GM19025 (cell line): ENCODE data around the gene COTL1.

Experiments used
- ATAC-seq: cut with Tn5 transposase; IDR thresholded peaks from one replicate; pipeline ENCODE4 v1.9.1; 2021; ENCODE audit warnings: mild to moderate bottlenecking, low read depth, moderate library complexity; ENCODE audit not compliant: unreplicated experiment

COTL1 gene

DNA sequence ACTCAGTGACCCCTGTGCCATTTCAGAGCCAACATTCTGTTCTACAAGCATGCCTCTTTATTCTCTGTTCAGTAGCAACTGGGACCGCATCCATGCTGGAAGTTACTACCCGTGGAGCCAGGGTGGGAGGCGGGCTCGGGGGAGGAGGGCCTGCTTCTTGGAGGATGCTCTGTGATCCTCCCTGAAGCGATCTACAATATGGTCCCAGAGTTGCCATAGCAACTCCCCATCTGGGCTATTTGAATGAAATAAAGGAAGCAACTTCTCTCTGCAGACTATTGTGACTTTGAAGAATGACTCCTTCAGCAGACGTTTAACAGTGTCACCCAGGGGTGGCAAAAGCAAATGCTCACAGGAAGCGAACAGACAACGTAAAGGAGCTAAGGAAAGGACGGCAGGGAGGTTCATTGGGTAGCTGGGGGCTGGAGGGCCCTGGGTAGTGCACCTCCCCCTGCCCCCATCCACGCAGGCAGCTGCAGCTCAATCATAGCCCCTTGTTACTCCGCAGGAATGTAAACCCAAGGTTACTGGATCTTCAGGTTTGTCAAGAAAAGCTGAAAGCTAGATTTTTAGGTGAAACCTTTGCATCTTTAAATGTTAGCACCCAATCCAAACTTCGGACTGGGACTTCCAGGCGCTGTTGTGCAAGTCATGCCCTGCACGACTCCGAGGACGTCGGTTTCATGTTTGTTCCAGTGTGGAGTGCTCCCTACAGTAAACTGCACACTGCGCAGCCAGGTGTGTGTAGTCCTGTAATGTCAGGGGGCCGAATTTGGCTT is 62.3 kb downstream of the COTL1 start:
- ATAC-seq: no peak

DNA sequence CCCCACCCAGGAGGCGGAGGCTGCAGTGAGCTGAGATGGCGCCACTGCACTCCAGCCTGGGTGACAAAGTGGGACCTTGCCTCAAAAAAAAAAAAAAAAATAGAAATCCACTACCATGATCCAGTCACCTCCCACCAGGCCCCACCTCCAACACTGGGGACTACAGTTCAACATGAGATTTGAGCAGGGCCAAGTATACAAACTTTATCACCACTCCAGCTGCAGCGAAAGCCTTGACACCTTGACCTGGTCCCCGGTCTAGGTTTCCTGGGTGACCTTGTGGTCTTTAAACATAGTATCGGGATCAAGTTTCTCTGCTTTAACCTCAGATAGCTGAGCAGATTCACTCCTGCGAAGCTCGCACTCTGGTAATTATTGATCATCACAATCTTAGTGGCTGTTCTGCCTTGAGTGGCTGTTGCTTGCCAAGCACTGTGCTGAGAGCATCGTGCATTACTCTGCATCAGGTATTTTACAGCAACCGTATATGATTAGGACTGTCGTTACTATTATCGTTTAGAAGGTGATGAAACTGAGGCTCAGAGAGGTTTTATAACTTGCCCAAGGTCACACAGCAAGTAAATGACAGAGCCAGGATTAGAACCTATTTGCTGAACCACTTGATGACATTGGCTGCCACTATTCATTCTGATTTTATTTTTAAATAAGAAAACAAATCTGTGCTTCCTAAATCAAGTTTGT is 63.1 kb downstream of the COTL1 start:
- ATAC-seq: no peak

DNA sequence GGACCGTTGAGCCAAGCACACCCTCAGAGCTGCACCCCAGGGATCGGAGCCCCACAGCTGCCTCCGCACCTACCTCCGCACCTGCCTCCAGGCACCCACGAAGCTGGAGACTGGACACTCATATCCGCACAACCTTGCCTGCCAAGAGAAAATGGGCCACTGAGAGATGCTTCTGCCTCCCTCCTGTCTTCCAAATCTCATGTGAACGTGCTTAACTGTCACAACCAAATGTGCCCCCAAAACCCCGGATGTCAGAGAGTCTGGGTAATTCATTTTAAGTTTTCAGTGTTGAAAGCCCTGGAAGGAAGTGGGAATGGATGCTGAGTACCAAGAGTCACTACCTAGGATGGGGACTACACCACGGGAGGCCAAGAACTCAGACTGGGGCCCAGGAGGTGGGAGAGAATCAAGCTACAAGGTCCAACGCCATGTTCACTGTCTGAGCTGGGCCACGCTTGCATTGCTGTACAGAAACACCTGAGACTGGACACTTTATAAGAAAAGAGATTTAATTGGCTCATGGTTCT is 63.9 kb downstream of the COTL1 start:
- no peak for ATAC-seq

DNA sequence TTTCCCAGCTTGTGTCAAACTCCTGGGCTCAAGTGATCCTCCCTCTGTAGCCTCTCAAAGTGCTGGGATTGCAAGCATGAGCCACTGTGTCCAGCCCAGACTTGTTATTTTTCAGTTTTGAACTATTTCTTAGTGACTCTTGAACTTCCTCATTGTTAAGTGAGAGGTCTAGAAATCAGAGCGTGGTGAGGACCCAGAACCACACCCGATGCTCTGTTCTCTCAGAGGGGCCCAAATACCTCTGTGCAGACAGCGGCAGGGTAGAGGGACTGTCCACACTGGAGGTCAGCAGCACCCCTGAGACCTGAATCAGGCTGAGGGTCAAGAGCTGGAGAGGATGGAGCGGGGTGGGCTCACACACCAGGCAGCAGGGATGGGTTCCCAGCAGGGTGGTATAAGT is 65.7 kb downstream of the COTL1 start:
- no peak for ATAC-seq

DNA sequence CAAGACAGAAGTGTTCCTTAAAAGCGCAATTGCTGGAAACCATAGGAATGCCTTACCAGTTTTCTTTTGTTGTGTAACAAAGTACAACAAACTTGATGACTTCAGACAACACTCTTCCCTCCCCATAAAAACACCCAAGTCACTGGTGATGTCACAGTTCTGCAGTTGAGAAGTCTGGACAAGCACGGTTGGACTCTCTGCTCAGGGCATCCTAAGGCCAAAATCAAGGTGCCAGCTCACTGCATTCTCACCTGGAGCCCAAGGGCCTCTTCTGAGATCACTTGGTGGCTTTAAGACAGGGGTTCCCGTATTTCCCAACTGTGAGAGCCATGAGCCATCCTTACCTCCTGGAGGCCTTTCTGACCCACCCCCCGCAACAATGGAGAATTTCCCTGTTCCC is 67.8 kb downstream of the COTL1 start:
- no peak for ATAC-seq

DNA sequence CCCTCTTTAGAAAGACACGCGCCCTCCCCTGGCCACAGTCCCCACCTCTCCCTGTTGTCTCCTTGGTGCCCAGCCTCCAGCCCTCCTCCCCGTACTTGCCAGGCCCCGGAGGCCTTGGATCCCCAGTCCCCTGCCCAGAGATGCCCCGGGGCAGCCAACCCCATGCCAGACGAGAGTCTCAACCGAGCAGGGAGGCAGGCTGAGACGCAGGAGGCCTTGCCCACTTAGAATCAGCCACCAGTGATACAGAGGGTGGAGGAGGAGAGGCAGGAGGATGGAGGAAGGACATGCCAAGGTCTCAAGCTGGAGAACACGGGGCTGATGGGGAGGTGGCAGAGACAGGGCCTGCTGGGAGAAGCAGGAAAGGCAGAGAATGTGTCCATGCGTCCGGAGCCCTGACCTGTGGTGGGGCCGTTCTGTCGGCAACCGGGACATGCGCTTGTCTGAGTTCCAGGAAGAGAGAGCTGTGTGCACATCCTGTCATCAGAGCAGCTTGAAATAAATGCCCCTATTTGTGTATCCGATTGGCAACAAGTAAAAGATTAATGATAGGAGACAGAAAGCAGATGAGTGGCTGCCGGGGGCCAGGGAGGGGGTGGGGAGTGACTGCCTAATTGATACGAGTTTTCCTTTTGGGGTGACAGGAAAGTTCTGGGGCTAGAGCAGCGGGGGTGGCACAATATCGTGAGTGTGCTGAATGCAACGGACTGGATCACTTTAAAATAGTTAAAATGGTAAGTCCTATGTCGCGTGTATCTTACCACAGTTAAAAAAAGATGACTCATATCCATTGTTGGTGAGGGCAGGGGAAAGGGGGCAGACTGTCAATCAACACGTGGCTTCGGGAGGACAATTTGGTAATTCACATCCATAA is 68.7 kb downstream of the COTL1 start:
- no peak for ATAC-seq

DNA sequence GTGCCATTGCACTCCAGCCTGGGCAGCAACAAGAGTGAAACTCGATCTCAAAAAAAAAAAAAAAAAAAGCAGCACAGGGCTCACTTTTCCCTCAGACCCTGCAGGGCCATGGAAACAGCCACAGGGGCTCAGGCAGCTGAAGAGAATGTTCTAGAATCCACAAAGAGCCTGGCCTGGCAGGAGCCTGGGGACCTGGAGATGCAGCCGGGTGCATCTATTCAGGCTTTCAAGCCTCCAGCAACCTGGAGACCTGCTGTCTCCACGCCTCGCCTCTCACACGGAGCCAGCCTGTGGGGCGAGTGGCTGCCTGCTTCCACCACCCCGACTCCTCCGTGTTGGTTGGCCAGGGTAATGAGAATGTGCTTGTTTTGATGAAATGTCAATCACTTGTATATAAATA is 69.4 kb downstream of the COTL1 start:
- ATAC-seq: no peak

DNA sequence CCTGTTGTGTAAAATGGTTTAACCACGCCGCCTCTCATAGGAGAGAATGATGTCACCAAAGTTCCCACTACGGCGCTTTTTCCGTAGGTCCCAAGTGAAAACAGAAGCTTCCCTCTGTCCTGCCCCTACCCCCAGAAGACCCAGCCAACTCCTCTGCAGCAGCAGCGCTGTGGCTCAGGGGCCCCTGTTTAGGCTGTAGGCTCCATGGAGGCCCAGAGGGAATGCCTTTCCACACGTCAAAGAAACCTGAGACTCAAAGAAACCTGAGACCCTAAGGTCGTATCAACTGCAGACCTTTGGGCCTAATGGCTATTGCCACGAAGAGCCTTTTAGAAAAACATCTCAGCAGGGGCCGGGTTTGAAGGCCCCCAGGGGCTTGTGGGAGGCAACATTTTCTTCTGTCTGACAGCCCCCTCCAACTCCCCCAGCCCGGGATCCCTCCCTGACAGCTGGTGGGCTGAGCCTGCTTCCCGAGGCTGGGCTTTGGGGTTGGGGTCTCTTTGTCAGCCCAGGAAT is 70.3 kb downstream of the COTL1 start:
- ATAC-seq: no peak

DNA sequence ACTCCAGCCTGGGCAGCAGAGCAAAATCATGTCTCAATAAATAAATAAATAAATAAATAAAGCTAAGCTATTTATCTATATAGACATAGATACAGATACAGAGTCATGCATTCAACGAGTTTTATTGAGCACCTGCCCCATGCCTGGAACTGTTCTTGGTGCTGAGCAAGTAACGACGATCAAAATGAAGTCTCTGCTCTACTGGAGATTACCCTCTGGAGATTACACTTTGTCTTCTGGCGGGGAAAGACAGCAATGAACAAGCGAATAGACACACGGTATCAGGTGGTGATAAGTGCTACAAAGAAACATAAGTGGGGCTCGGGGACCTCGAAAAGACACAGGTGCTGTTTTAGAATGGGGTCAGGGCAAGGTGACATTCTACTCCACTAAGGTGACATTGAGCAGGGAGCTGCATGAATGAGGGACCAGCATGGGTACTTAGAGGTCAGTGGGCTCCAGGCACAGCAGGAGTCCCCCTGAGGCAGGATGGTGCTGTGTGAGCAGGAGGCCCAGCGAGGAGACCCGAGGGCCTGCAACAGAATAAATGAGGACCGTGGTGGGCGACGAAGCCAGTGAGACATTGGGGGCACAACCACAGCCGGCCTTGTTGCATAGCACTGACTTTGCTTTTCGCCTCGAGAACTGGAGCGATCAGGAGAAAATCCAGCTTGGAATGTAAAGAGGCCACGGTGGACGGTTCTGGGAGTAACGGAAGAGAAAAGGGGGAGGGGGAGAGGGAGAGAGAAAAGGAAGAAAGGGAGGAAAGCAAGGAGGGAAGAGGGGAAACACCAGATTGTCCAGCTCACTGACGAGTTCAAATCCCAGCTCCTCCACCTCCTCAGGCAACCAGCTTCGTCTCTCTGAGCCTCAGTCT is 71.0 kb downstream of the COTL1 start:
- ATAC-seq: no peak

DNA sequence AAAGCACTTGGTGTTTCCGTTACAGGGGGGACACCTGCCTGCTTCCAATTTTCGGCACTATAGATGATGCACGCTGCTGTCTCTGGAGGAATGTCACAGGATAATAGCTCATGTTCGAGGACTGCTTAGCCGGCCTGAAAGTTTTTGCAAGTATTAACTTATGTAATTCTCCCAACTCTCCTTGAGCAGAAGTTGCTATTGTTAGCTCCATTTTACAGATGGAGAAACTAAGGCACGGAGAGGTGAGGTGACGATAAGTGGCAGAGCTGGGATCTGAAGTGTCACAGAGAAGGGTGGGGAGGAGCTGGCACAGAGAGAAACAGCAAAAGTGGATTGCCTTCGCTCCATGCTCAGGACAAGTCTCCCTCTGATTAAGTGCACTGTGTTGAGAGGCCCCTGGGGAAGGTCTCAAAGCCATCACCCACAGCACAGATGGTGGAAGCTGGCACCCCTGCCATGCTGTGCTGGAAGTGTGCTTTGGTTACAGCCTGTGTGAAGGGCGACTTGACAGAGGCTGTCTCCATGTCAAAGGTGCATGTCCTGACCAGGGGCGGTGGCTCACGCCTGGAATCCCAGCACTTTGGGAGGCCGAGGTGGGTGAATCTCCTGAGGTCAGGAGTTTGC is 72.7 kb downstream of the COTL1 start:
- no peak for ATAC-seq

DNA sequence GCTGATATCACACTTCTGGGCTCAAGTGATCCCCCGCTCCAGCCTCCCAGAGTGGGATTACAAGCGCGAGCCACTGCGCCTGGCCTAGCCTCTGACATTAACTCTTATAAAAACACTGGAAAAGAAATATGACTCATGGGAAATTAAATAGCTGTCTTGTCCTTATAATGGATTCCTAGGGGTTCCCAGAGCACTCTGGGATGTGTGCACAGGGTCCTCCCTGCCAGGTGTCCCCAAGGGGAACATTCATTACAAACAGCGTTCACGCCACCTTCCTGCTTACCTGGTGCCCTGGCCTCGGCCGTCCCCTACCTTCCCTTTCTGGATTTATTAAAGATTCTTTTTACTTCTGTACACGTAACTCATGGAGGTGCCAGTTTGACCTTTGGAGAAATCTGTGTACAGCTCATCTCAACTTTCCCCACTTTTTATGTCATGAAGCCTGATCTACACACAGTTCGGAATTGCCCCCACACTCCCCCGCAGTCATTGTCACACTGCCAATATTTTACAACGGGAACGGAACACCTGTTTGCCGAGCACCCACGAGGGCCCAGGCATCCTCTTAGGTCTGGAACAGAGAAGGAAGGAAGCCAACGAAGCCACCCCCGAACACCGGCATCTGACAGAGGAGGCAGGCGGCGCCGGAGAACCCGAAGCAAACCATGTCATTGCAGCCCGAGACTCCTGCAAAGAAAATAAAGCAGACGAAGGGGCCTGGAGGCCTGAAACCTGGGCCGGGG is 73.7 kb downstream of the COTL1 start:
- no peak for ATAC-seq

DNA sequence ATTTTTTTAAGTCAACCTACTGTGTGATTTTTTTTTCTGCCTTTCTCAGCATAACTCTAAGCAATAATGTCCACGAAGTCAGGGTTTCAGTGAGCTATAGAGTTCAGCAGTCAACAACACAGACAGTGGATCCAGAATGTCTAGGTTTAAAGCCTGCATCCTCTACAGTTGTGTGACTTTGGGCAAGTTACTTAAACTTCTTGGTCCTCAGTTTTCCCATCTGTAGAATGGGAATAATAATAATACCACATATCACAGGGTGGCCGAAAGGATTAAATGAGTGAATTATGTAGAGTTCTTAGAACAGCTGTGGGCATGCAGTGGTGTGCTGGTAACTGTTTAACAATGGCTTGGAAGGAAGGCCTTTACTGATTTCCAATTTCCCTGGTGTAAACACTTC is 74.6 kb downstream of the COTL1 start:
- no peak for ATAC-seq

DNA sequence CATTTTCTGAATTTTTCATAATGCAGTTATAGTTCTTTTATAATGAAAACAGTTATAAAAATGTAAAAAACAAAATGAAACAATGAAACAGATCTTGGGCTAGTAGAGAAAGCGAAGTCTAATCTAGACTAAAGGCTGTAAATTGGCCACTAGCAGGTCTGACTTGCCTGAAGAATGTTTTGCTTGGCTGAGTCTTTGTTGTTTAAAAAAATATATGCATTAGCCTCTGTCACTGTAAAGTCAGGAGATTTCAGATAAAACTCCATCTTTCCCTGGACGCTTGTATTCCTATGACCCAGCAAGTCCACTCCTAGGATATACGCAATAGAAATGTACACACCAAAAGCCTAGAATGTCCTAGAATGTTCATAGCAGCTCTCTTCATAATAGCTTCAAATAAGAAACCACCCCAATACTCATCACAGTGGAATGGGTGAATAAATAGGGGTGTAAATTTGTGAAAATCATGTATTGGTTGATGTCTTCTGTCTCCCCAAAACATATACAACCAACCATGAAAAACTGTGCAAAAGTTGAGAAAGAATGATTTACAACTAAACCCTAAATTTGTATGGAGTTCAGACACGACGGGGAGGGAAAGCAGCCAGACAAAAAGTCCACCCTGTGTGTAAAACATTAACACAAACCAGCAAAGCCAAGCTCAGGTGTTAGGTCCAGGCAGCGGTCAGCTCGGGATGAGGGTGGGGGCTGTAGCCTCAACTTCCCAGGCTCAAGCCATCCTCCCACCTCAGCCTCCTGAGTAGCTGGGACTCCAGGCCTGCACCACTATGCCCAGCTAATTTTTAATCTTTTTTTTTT is 75.7 kb downstream of the COTL1 start:
- no peak for ATAC-seq

DNA sequence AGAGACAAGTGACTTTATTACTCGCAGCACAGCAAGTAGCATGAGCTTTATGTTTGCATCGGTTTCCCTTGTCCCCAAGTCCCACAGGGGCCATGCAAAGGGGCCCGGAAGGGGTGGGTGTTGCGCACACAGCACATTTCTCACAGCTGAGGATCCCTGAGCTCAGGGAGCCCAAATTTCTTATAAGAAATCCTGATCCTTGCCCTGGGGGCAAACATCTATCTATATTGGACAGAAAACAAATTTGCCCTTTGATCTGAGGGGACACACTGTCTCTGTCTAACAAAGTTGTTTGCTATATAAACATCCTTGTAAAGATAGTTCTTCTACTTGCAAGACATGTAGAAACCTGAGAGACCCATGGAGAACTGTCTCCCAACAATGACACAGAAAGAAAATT is 77.7 kb downstream of the COTL1 start:
- ATAC-seq: no peak

DNA sequence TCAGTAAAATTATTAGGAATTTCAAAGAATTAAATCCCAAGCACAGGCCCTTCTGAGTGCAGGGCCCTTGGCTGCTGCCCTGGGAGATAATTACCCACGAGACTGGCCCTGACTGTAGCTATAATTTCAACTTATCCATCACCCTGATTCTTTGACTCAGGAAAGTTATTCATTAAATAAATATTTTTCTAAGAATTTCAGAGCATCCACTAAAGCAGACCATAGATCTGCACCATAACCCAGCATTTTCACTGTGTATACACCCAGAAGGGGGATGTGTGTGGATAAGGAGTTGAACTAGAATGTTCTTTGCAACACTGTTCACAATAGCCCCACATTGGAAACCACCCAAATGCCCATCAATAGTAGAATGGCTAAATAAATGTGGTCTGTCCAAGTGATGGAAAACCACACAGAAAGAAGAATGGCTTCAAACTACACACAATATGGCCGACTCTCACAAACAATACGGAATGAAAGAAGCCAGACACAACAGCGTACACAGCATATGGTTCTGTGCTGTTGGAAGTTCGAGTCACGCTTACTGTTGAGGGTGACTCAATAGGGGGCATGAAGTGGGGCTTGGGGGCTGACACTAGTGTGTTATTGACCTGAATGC is 79.5 kb downstream of the COTL1 start:
- ATAC-seq: no peak

DNA sequence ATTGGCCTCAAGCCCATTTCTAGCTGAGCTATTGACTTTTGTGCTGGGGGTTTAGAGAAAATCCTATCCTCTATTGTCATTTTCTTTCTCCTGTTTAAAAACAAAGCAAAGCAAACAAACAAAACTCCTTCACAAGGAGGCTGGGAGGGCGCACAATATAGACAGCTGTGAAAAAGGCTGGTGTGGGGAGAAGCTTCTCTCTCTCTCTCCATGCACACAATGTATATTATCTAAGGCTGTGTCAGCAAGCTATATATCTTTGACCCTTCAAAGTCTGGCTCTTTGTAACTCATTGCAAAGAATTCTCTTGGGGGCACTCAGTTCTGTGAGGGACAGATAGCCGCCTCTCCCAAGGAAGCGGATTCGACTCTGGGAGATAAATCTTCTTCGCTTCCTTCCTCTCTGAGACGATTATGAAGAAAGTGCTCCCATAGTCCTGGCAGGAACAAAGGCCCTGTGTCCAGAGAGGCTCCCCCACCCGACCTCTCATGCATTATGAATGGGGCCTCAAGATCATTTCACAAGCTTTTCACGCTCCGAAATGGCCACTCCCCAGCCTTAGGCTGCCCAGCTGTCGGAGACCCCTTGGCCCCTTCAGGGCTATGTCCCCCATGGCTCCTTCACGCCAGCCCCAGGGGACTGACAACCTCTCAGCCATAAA is 80.3 kb downstream of the COTL1 start:
- ATAC-seq: no peak

DNA sequence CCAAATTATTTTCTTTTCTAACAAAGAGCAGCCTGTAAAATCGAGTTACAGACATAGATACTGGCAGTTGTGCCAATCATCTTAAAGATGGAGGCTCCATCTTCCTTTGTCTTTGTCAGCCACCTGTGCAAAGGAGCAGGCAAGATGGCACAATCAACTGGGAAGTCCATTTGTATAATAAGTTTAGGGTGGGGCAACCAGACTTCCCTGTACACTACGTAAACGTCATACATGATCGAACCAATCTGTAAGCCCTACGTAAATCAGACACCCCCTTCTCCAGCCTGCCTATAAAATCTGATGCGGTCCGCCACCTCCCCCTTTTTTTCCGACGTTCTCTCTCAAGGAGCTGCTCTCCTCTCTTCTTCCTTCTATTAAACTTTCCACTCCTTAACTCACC is 82.0 kb downstream of the COTL1 start:
- no peak for ATAC-seq
